Keratinocyte (primary cell): ENCODE results near the gene C9orf43.

Experiments used
- CTCF ChIP-seq, 3 experiments: IDR thresholded peaks in 1 of 3; conservative IDR thresholded peaks in 1 of 3; optimal IDR thresholded peaks in 1 of 3; 2 replicates in 2 of 3; 3 replicates in 1 of 3; pipeline versions ENCODE3 to v1.5.1; 2011; ENCODE audit warnings: low read length in 3 of 3, mild to moderate bottlenecking in 3 of 3, moderate library complexity in 2 of 3, control low read depth in 1 of 3, inconsistent platforms in 1 of 3; ENCODE audit not compliant: insufficient read depth in 2 of 3; ENCODE audit errors: extremely low read depth in 1 of 3
- EZH2 ChIP-seq: IDR thresholded peaks from one replicate; pipeline ENCODE4 v1.6.1; 2012; ENCODE audit warnings: inconsistent platforms, mild to moderate bottlenecking, low read length, moderate library complexity

DNA sequence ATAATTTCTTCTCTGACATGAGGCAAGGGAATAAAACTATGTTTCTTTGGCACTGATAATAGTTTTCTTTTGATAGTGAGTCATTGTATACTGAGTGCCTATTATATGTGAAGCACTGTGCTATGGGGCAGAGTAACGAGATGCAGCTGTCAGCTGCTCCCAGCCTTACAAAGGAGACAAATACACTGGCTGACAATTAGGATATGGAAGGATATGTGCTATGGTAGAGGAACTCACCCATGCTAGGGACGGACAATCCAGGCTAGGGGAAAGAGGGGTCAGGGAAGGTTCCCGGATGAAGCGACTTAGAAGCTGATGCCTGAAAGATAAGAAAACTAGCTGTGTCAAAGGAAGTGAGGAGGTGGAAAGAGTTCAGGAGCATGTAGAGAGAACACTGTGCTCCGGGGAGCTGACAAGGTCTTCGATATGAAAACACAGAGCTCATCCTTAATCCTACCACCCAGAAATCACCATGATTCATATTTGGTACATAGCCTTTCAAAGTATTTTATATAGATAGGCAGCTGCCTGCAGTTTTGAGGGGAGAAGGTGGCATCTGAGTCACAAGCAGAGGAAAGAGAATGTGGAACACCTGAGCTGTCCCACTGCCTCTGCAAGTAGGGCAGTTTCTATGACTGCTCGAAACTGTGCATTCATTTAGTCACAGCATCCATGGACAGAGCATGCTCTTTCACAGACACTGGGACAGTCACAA is 49.1 kb upstream of the C9orf43 start:
- TF ChIP-seq CTCF (optimal IDR thresholded peaks at IDR 0.05 in 1 of 3, IDR thresholded peaks at IDR 0.05 in 1 of 3, conservative IDR thresholded peaks at IDR 0.05 in 1 of 3; ENCODE audit: extremely low read depth in 1 of 3, insufficient read depth in 2 of 3, low read length in 3 of 3) (no peak), EZH2 (no peak)
